Parathyroid adenoma (tissue), 2 donors: Measurements from ENCODE around the gene DOLK.

Experiments
- H2AFZ ChIP-seq: fragments of 300-600 bp; sonication (generic); one replicate; pipeline ENCODE4 v1.7.0; 2017; ENCODE audit warnings: antibody characterized with exemption, mild to moderate bottlenecking
- H3K27ac ChIP-seq: fragments of 300-600 bp; sonication (generic); one replicate; pipeline ENCODE4 v1.7.0; 2017
- H3K27me3 ChIP-seq: fragments of 300-600 bp; sonication (generic); one replicate; pipeline ENCODE4 v1.7.0; 2017; ENCODE audit warnings: low read length; ENCODE audit not compliant: control insufficient read depth, insufficient read depth
- H3K36me3 ChIP-seq: fragments of 300-600 bp; sonication (generic); one replicate; pipeline ENCODE4 v1.7.0; 2017; ENCODE audit warnings: low read length; ENCODE audit not compliant: control insufficient read depth, insufficient read depth
- H3K4me1 ChIP-seq: fragments of 300-600 bp; sonication (generic); one replicate; pipeline ENCODE4 v1.7.0; 2017; ENCODE audit warnings: control low read depth
- H3K4me2 ChIP-seq: fragments of 300-600 bp; sonication (generic); one replicate; pipeline ENCODE4 v1.7.0; 2017; ENCODE audit warnings: low read length
- H3K4me3 ChIP-seq: fragments of 300-600 bp; sonication (generic); one replicate; pipeline ENCODE4 v1.7.0; 2017; ENCODE audit warnings: low read depth, low read length
- H3K79me2 ChIP-seq: fragments of 300-600 bp; sonication (generic); one replicate; pipeline ENCODE4 v1.7.0; 2017; ENCODE audit warnings: control low read depth
- H3K9ac ChIP-seq: fragments of 300-600 bp; sonication (generic); one replicate; pipeline ENCODE4 v1.7.0; 2017; ENCODE audit warnings: mild to moderate bottlenecking
- H3K9me3 ChIP-seq: fragments of 300-600 bp; sonication (generic); one replicate; pipeline ENCODE4 v1.7.0; 2017; ENCODE audit warnings: low read length; ENCODE audit not compliant: control insufficient read depth
- TF ChIP-seq, protein P1 (sequence below): fragments of 300-600 bp; sonication (generic); IDR thresholded peaks from one replicate; pipeline ENCODE4 v1.7.0; 2017; ENCODE audit warnings: antibody characterized with exemption, mild to moderate bottlenecking
- donor health status: primary hyperparathyroidism.

Gene DOLK

GRCh38 chr9:128917151-128917849, 30.1 kb downstream of the DOLK start:
- Histone ChIP-seq H3K27ac (no peak overlapping the region), H3K9me3 (no peaks in the 10 kb centered on the region), H3K4me2 (no peak overlapping the region), H3K27me3 (no peaks in the 10 kb centered on the region), H3K9ac (no peak overlapping the region), H3K79me2 (no peaks in the 10 kb centered on the region), H3K36me3 (no peaks in the 10 kb centered on the region), H3K4me3 (no peak overlapping the region), H2AFZ (no peak overlapping the region), H3K4me1 (no peaks in the 10 kb centered on the region)
- TF ChIP-seq, protein P1, sequence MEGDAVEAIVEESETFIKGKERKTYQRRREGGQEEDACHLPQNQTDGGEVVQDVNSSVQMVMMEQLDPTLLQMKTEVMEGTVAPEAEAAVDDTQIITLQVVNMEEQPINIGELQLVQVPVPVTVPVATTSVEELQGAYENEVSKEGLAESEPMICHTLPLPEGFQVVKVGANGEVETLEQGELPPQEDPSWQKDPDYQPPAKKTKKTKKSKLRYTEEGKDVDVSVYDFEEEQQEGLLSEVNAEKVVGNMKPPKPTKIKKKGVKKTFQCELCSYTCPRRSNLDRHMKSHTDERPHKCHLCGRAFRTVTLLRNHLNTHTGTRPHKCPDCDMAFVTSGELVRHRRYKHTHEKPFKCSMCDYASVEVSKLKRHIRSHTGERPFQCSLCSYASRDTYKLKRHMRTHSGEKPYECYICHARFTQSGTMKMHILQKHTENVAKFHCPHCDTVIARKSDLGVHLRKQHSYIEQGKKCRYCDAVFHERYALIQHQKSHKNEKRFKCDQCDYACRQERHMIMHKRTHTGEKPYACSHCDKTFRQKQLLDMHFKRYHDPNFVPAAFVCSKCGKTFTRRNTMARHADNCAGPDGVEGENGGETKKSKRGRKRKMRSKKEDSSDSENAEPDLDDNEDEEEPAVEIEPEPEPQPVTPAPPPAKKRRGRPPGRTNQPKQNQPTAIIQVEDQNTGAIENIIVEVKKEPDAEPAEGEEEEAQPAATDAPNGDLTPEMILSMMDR: no peak

GRCh38 chr9:128916745-128917144, 30.7 kb downstream of the DOLK start:
- Histone ChIP-seq H3K36me3 (no peaks in the 10 kb centered on the region), H3K9me3 (no peaks in the 10 kb centered on the region), H3K79me2 (no peaks in the 10 kb centered on the region), H3K4me2 (no peak overlapping the region), H3K27me3 (no peaks in the 10 kb centered on the region), H3K9ac (no peak overlapping the region), H3K4me3 (no peak overlapping the region), H2AFZ (no peak overlapping the region), H3K4me1 (no peaks in the 10 kb centered on the region), H3K27ac (peak overlapping the region; percentile 53)
- TF ChIP-seq, protein P1: no peak

- H3K27ac ChIP-seq: peak overlapping the region; percentile 53
- no peak overlapping the region for H3K4me3 ChIP-seq
- no peak overlapping the region for H2AFZ ChIP-seq
- H3K36me3 ChIP-seq: no peaks in the 10 kb centered on the region
- H3K79me2 ChIP-seq: no peaks in the 10 kb centered on the region
- TF ChIP-seq, protein P1: no peak
- no peak overlapping the region for H3K4me2 ChIP-seq
- H3K9me3 ChIP-seq: no peaks in the 10 kb centered on the region
- H3K9ac ChIP-seq: no peak overlapping the region
- H3K27me3 ChIP-seq: no peaks in the 10 kb centered on the region
- no peaks in the 10 kb centered on the region for H3K4me1 ChIP-seq
These were observed 31.2 kb downstream of the DOLK start for GRCh38 chr9:128916204-128916603.

- Histone ChIP-seq H3K4me3 (no peak overlapping the region), H3K36me3 (no peaks in the 10 kb centered on the region), H3K79me2 (peaks cover 11% of the 10 kb centered on the region), H3K9ac (no peak overlapping the region), H3K4me1 (no peaks in the 10 kb centered on the region), H3K27ac (no peak overlapping the region), H3K9me3 (no peaks in the 10 kb centered on the region), H3K27me3 (no peaks in the 10 kb centered on the region), H3K4me2 (no peak overlapping the region), H2AFZ (no peak overlapping the region)
- TF ChIP-seq, protein P1: no peak
These were observed 33.2 kb downstream of the DOLK start for GRCh38 chr9:128913995-128914772.
